Measurements from ENCODE around the gene ATP6V0E2. TPM values are rescaled to one million over a fixed set of nuclear protein-coding genes. Genes with fewer than 3 reads are reported as not detected.
"Not testable (repeated sequence)": the region's sequence is repeated elsewhere in the genome, so short reads cannot be mapped to it uniquely, and the experiment has no call there.

The ATP6V0E2 gene
- total RNA-seq, 1 experiment from 2014 or later: 3.4 TPM

DNA sequence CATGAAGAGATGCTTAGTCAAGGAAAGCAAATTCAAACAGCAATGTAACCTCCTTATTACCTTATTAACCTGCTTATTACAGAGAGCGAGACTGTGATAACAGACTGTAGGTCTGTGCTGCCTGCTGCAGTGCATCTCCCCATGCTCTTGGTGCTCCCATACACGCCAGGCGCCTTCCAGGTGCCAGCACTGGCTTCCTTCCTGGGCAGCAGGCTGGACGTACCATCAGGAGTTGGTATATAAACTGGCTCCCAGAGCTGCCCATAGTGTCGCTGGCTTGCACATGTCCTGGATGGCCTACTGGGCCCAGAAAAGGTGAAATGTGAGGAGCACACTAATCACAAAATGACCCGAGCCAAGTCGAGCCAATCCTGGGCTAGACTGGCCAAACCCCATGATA lies 13.5 kb downstream of the ATP6V0E2 start:
- H3K4me3 ChIP-seq: no peak overlapping the region
- no peak for DNase-seq
- peaks cover 41% of the 10 kb centered on the region for H3K4me1 ChIP-seq
- H3K36me3 ChIP-seq: no peaks in the 10 kb centered on the region
- H3K27me3 ChIP-seq: no peaks in the 10 kb centered on the region
- no peak overlapping the region for H3K27ac ChIP-seq
- no peaks in the 10 kb centered on the region for H3K9me3 ChIP-seq (replicated peaks)

- DNase-seq; H3K27me3 ChIP-seq; H3K27ac ChIP-seq; H3K9me3 ChIP-seq (replicated peaks); H3K36me3 ChIP-seq; H3K4me3 ChIP-seq; H3K4me1 ChIP-seq: not testable (repeated sequence)
Measured at GRCh38 chr7:149890715-149891114, 16.9 kb downstream of the ATP6V0E2 start.

- H3K4me3 ChIP-seq; H3K27me3 ChIP-seq; H3K27ac ChIP-seq; H3K36me3 ChIP-seq; H3K9me3 ChIP-seq (replicated peaks); DNase-seq; H3K4me1 ChIP-seq: not testable (repeated sequence)
Measured at GRCh38 chr7:149894957-149895356, 21.2 kb downstream of the ATP6V0E2 start.

DNA sequence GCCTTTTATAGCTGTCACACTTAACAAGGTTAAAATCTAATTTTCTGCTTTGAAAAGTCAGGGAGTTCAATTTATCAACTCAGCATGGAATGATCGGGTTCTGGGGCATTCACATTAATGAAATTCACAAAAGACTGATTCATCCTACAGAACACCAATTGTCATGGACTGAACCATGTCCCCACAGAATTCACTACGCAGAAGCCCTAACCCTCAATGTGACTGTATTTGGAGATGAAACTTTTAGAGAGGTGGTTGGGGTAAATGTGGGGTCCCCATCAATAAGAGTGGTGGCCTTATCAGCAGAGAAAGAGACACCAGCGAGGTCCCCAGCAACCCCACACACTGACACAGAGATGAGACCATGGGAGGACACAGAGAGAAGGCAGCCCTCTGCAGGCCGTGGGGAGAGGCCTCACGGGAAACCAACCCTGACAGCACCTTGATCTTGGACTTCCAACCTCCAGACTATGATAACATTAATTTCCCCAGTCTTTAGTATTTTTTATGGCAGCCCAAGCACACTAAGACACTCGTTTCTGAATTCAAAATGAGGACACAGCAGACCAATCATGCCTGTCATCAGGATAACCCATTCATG lies 34.1 kb downstream of the ATP6V0E2 start:
- H3K9me3 ChIP-seq (replicated peaks); H3K36me3 ChIP-seq; H3K4me1 ChIP-seq; H3K27ac ChIP-seq; DNase-seq; H3K27me3 ChIP-seq; H3K4me3 ChIP-seq: not testable (repeated sequence)

DNA sequence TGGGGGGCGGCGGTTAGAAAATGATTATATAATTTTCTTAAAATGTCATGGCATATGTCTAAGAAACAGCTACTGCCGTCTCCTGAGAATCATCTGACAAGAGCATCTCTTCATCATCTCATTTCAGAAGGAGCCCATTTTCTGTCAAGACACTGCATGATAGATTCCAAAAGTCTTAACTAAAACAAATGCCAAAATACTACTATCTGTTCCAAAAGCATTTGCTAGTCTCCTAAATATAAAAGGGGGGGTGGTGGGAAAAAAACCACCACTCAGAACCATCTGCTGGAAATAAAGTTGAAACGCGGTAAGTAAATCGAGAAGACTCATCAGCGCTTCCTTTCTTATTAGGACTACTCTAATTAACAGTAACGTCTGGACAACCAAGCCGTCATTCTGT lies 36.5 kb downstream of the ATP6V0E2 start:
- not testable (repeated sequence) for H3K4me1 ChIP-seq; H3K36me3 ChIP-seq; H3K27ac ChIP-seq; H3K9me3 ChIP-seq (replicated peaks); DNase-seq; H3K4me3 ChIP-seq; H3K27me3 ChIP-seq

DNA sequence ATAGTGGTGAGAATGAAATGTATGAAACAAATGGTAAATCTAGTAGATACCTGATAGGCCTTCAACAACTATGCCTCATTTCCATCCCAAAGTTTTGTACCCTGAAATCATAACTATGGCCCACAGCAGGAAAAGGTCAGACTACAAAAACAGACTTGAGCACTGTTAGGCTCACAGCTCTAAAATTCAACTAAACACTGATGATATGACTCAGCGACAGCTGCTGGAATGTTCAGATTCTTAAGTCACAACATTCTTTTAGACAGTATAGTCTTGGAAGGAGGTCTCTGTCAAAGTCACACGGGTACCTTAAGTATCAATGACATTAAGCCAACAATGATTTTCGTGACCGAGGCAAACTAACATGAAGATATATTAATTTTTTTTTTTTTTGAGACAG lies 38.4 kb downstream of the ATP6V0E2 start:
- not testable (repeated sequence) for H3K9me3 ChIP-seq (replicated peaks); H3K27me3 ChIP-seq; H3K4me1 ChIP-seq; H3K27ac ChIP-seq; H3K36me3 ChIP-seq; H3K4me3 ChIP-seq
- DNase-seq: peak; percentile 21 to 50

DNA sequence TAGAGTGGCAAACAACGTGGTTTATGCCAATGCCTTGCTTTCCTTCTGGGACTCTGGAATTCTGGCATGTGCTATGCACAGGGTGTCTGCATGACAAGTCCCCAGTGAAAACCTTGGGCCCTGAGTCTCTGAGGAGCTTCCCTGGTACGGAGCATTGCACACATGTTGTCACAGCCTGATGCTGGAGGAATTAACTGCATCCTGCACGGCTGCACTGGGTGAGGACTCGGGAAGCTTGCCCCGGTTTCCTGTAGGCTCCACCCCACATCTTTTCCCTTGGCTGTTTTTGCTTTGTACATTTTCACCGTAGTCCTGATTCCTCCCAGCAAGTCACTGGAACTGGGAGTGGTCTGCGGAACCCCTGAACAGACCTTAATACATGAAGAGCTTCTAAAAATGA lies 52.6 kb downstream of the ATP6V0E2 start:
- H3K9me3 ChIP-seq (replicated peaks); H3K36me3 ChIP-seq; H3K27ac ChIP-seq; H3K27me3 ChIP-seq; DNase-seq; H3K4me3 ChIP-seq; H3K4me1 ChIP-seq: not testable (repeated sequence)

Other genes with a start within 250 kb of the ATP6V0E2 start
- not detected in 2 replicates for gene ZNF467, start 100.4 kb upstream of the ATP6V0E2 start, total RNA-seq (2014; rRNA removed; shearing (Covaris generic))
- 1.0 and 2.7 TPM in 2 replicates for gene ZNF862, start 35.6 kb upstream of the ATP6V0E2 start, total RNA-seq (2014; rRNA removed; shearing (Covaris generic))